Measurements from ENCODE around the gene SCYGR3.
"Not testable (repeated sequence)": the region's sequence is repeated elsewhere in the genome, so short reads cannot be mapped to it uniquely, and the experiment has no call there.

The SCYGR3 gene

DNA sequence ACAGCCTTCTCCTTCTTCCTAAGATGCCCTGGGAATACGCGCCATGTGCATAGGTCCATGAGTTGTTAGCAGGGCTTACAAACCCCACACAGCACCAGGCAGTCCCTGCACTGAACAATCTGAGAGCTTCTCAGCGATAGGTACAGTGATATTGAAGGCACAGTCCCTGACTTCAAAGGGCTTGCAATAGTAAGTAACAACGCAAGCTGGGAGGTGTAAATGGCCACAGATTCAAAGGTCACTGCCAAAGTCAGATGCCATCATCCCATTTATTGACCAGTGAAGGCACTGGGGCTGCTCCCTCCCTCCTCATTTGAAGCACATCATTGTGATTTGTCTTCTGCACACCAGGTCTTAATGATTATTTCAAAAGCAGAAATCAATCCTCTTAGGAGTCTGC lies 541 bp upstream of the SCYGR3 start:
- no peak overlapping the region for H3K4me3 ChIP-seq (ENCODE audit: low read depth, low read length)
- DNase-seq (ENCODE audit: low read depth), result no peak

DNA sequence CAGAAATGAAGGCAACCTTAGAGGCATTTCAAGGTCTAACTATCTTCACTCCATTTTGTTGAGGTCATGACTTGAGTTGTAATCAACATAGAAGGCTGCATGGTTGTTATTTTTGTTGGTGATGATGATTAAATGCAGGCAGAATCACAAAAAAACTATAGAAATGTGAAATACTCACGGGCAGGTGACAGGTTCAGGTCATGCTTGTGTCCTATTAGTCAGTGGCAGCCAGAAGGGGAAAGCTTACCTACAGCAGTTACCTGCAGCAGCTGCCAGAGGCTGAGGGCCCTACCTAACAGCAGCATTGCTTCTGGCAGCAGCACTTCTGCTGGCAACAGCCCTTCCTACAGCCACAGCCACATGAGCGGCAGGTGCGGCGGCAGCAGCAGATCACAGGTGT lies 394 bp downstream of the SCYGR3 start:
- H3K4me3 ChIP-seq (ENCODE audit: low read depth, low read length), result no peak overlapping the region
- no peak for DNase-seq (ENCODE audit: low read depth)

DNA sequence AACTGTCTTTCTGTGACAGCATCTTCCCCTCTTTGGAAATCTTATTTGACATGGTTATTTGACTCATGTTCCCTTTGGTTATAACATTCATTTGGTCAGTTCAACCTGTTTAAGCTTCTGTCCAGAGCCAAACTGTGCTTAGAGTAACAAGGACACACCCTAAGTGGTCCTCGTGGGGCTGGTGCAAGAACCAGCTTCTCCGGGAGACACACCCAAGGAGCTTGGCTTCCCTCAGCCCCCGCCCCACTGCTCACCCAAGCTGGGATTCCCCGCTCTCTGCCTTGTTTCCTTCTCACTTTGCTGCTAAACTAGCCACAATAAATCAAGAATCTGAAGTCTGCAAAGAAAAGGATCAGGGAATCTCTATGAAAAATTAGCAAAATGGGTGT lies 1.4 kb downstream of the SCYGR3 start:
- no peak for DNase-seq (ENCODE audit: low read depth)
- no peak overlapping the region for H3K4me3 ChIP-seq (ENCODE audit: low read depth, low read length)

GRCh38 chr2:227612546-227613271 lies 1.9 kb downstream of the SCYGR3 start:
- no peak for DNase-seq (ENCODE audit: low read depth)

GRCh38 chr2:227610123-227610522 lies 4.5 kb downstream of the SCYGR3 start:
- no peak for DNase-seq (ENCODE audit: low read depth)
- no peak overlapping the region for H3K4me3 ChIP-seq (ENCODE audit: low read depth, low read length)

More at GRCh38 chr2:227612546-227613271, 1.9 kb downstream of the SCYGR3 start:
- no peak overlapping the region for H3K4me3 ChIP-seq (ENCODE audit: low read depth, low read length)

- no peak for DNase-seq (ENCODE audit: low read depth)
- no peak overlapping the region for H3K4me3 ChIP-seq (ENCODE audit: low read depth, low read length)
Measured at GRCh38 chr2:227608561-227609338, 5.9 kb downstream of the SCYGR3 start.

GRCh38 chr2:227607941-227608340 lies 6.7 kb downstream of the SCYGR3 start:
- no peak overlapping the region for H3K4me3 ChIP-seq (ENCODE audit: low read depth, low read length)
- DNase-seq (ENCODE audit: low read depth), result no peak

DNA sequence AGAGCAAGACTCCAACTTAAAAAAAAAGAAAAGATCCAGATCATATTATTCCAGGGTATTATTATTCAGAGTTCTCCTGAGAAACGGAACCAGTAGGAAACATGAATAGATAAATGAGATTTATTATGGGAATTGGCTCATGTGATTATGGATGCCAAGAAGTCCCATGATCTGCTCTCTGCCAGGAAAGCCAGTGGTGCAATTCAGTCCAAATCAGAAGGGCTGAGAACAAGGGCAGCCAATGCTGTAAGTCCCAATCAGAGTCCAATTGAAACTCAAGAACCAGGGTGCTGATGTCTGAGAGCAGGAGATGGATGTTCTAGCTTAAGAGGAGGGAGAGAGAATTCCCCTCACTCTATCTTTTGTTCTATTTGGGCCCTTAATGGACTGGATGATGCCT lies 8.2 kb downstream of the SCYGR3 start:
- H3K4me3 ChIP-seq (ENCODE audit: low read depth, low read length), result no peak overlapping the region
- DNase-seq (ENCODE audit: low read depth), result no peak

GRCh38 chr2:227602358-227602757 lies 12.3 kb downstream of the SCYGR3 start:
- no peak overlapping the region for H3K4me3 ChIP-seq (ENCODE audit: low read depth, low read length)
- no peak for DNase-seq (ENCODE audit: low read depth)

GRCh38 chr2:227598835-227599503 lies 15.7 kb downstream of the SCYGR3 start, which contains the start of gene SCYGR2:
TSS of gene SCYGR2 (plus strand) at chr2:227598893. CDS start at chr2:227598893, 0 bp downstream.
- H3K4me3 ChIP-seq (ENCODE audit: low read depth, low read length); DNase-seq (ENCODE audit: low read depth): not testable (repeated sequence)

GRCh38 chr2:227597998-227598397 lies 16.6 kb downstream of the SCYGR3 start:
- no peak for DNase-seq (ENCODE audit: low read depth)
- no peak overlapping the region for H3K4me3 ChIP-seq (ENCODE audit: low read depth, low read length)

- H3K4me3 ChIP-seq (ENCODE audit: low read depth, low read length), result no peak overlapping the region
Measured at GRCh38 chr2:227597036-227597435, 17.6 kb downstream of the SCYGR3 start.

DNA sequence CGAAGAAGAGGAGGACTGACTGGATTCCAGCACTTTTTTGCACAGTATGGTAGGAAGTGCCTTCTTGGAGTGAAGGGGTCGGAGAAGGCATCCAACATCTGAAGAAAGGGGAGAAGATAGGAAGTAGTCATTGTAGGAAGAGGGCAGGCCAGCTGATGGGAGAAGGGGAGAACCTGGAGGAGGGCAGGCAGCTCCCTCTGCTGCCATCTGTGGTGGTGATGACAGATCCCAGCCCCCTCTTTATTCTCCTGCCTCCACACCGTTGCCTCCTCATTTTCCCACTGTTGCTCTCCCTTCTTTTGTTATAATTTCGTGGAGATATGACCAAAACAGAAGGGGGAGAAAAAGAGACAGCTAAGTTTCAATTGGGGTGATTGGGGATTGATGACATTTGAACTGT lies 18.8 kb downstream of the SCYGR3 start:
- DNase-seq (ENCODE audit: low read depth), result no peak
- no peak overlapping the region for H3K4me3 ChIP-seq (ENCODE audit: low read depth, low read length)

More at GRCh38 chr2:227597036-227597435, 17.6 kb downstream of the SCYGR3 start:
- DNase-seq (ENCODE audit: low read depth), result no peak

GRCh38 chr2:227592694-227593387 lies 21.8 kb downstream of the SCYGR3 start:
- no peak for DNase-seq (ENCODE audit: low read depth)

GRCh38 chr2:227582369-227582768 lies 32.3 kb downstream of the SCYGR3 start:
- no peak overlapping the region for H3K4me3 ChIP-seq (ENCODE audit: low read depth, low read length)
- DNase-seq (ENCODE audit: low read depth), result no peak

More at GRCh38 chr2:227592694-227593387, 21.8 kb downstream of the SCYGR3 start:
- H3K4me3 ChIP-seq (ENCODE audit: low read depth, low read length), result no peak overlapping the region

- no peak for DNase-seq (ENCODE audit: low read depth)
- no peak overlapping the region for H3K4me3 ChIP-seq (ENCODE audit: low read depth, low read length)
Measured at GRCh38 chr2:227579791-227580190, 34.8 kb downstream of the SCYGR3 start.

GRCh38 chr2:227578642-227579041 lies 36.0 kb downstream of the SCYGR3 start:
- H3K4me3 ChIP-seq (ENCODE audit: low read depth, low read length), result no peak overlapping the region
- no peak for DNase-seq (ENCODE audit: low read depth)

DNA sequence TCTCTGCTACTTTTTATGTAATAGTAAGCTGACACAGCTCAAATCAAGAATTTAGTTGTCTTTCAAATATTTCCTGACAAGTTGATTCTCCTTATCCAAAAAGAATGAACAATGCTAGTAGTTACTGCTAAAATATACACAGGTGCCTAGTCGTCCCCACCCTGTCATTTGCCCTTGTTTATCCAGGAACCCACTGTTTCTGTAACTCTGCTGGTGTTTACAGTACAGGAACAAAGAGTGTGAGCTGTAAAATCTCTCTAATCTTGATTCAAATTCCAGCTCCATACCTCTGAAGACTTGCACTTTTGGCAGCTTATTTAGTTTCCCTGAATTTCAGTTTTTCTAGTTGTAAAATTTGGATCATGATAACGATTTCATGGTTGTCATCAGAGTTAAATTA lies 37.1 kb downstream of the SCYGR3 start:
- DNase-seq (ENCODE audit: low read depth), result no peak
- no peak overlapping the region for H3K4me3 ChIP-seq (ENCODE audit: low read depth, low read length)

- H3K4me3 ChIP-seq (ENCODE audit: low read depth, low read length), result no peak overlapping the region
- DNase-seq (ENCODE audit: low read depth), result no peak
Measured at GRCh38 chr2:227576812-227577211, 37.8 kb downstream of the SCYGR3 start.

- H3K4me3 ChIP-seq (ENCODE audit: low read depth, low read length), result no peak overlapping the region
- peak; percentile 41 for DNase-seq (ENCODE audit: low read depth)
Measured at GRCh38 chr2:227576110-227576509, 38.5 kb downstream of the SCYGR3 start.
